Measurements from ENCODE around the gene NANOGP8.
"Not testable (repeated sequence)": the region's sequence is repeated elsewhere in the genome, so short reads cannot be mapped to it uniquely, and the experiment has no call there.

Gene NANOGP8, protein sequence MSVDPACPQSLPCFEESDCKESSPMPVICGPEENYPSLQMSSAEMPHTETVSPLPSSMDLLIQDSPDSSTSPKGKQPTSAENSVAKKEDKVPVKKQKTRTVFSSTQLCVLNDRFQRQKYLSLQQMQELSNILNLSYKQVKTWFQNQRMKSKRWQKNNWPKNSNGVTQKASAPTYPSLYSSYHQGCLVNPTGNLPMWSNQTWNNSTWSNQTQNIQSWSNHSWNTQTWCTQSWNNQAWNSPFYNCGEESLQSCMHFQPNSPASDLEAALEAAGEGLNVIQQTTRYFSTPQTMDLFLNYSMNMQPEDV

GRCh38 chr15:35085176-35085919, at the start of gene NANOGP8:
TSS of gene NANOGP8 (minus strand) at chr15:35085295. CDS start at chr15:35085110, 185 bp downstream.
- TF ChIP-seq CEBPB (IDR thresholded peaks at IDR 0.05); CREB1 (IDR thresholded peaks at IDR 0.05; ENCODE audit: low read depth): not testable (repeated sequence)
- TF ChIP-seq, protein P1, sequence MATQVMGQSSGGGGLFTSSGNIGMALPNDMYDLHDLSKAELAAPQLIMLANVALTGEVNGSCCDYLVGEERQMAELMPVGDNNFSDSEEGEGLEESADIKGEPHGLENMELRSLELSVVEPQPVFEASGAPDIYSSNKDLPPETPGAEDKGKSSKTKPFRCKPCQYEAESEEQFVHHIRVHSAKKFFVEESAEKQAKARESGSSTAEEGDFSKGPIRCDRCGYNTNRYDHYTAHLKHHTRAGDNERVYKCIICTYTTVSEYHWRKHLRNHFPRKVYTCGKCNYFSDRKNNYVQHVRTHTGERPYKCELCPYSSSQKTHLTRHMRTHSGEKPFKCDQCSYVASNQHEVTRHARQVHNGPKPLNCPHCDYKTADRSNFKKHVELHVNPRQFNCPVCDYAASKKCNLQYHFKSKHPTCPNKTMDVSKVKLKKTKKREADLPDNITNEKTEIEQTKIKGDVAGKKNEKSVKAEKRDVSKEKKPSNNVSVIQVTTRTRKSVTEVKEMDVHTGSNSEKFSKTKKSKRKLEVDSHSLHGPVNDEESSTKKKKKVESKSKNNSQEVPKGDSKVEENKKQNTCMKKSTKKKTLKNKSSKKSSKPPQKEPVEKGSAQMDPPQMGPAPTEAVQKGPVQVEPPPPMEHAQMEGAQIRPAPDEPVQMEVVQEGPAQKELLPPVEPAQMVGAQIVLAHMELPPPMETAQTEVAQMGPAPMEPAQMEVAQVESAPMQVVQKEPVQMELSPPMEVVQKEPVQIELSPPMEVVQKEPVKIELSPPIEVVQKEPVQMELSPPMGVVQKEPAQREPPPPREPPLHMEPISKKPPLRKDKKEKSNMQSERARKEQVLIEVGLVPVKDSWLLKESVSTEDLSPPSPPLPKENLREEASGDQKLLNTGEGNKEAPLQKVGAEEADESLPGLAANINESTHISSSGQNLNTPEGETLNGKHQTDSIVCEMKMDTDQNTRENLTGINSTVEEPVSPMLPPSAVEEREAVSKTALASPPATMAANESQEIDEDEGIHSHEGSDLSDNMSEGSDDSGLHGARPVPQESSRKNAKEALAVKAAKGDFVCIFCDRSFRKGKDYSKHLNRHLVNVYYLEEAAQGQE (IDR thresholded peaks at IDR 0.05; ENCODE audit: low read depth), result not testable (repeated sequence)

DNA sequence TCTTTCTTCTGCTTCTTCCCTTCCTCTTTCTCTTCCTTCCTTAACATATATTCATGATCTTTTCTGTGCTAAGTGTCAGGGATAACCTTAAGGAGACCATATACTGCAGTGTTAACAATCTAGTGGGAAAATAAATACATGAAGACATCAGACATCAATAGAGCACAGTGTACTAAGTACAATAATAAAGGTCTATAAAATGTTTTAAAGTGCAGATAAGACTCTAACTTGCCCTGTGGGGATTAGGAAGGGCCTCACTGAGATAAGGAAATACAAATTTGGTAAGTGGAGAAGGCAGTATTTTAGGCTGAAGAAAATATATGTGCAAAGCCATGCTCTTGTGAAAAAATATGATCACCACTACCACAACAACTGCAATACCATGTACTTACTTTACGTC, 49.2 kb upstream of the NANOGP8 start:
- TF ChIP-seq, protein P1 (IDR thresholded peaks at IDR 0.05; ENCODE audit: low read depth), result no peak
- TF ChIP-seq RAD21 (IDR thresholded peaks at IDR 0.05; ENCODE audit: low read depth), result no peak
- TF ChIP-seq CREB1 (IDR thresholded peaks at IDR 0.05; ENCODE audit: low read depth), result no peak
- no peak for TF ChIP-seq NFIC (IDR thresholded peaks at IDR 0.05)
- no peak for TF ChIP-seq CEBPB (IDR thresholded peaks at IDR 0.05)
- TF ChIP-seq, protein P2, sequence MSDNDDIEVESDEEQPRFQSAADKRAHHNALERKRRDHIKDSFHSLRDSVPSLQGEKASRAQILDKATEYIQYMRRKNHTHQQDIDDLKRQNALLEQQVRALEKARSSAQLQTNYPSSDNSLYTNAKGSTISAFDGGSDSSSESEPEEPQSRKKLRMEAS (IDR thresholded peaks at IDR 0.05), result no peak
- no peak for TF ChIP-seq ZBTB7A (IDR thresholded peaks at IDR 0.05; ENCODE audit: low read depth)

DNA sequence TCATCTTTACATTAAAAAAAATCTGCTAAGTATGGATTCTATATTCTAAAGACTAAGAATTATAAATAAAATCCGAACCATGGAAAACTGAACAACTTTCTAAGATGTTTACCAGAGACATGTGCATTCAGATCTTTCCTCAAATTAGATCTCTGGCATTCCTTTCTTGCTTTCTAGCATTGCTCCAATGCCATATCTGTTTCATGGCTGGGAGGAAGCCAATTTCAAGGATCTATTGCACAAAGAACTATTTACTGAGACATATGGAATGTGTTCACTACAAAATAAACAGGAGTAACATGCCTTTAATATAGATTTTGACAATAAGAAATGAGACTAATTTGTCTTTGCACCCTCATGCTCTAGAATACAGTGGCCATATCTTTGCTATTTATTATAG, 45.1 kb upstream of the NANOGP8 start:
- TF ChIP-seq, protein P2 (IDR thresholded peaks at IDR 0.05), result no peak
- TF ChIP-seq TEAD4 (IDR thresholded peaks at IDR 0.05) (no peak), FOXM1 (IDR thresholded peaks at IDR 0.05; ENCODE audit: borderline replicate concordance, low read depth) (no peak), NFIC (IDR thresholded peaks at IDR 0.05) (no peak), YY1 (IDR thresholded peaks at IDR 0.05; ENCODE audit: low read depth) (no peak), EGR1 (IDR thresholded peaks at IDR 0.05) (no peak), RAD21 (IDR thresholded peaks at IDR 0.05; ENCODE audit: low read depth) (no peak), TAF1 (IDR thresholded peaks at IDR 0.05; ENCODE audit: low read depth) (no peak), TCF12 (IDR thresholded peaks at IDR 0.05; ENCODE audit: low read depth) (no peak), CEBPB (IDR thresholded peaks at IDR 0.05) (no peak), EP300 (IDR thresholded peaks at IDR 0.05; ENCODE audit: borderline replicate concordance) (no peak)
- TF ChIP-seq, protein P1 (IDR thresholded peaks at IDR 0.05; ENCODE audit: low read depth), result no peak

DNA sequence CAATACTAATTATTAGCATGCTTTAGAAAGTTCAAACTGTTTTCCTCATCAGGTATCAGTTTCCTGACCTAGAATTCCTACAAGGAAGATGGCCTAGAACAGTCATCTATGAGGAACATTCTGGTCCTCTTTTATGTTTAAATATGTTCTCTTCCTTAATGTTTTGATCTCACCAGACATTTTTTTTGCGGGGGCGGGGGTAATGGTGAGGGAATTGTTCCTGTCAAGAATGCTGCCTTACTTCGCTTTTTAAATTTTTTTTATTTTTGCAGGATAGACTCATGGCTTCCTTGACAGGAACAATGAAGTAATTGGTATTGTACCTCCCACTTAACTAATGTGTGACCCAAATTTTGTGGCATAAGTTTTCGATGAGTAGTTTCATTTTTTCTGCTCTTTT, 44.3 kb upstream of the NANOGP8 start:
- TF ChIP-seq ZBTB7A (IDR thresholded peaks at IDR 0.05; ENCODE audit: low read depth) (no peak), FOXM1 (IDR thresholded peaks at IDR 0.05; ENCODE audit: borderline replicate concordance, low read depth) (no peak), TCF12 (IDR thresholded peaks at IDR 0.05; ENCODE audit: low read depth) (no peak), EGR1 (IDR thresholded peaks at IDR 0.05) (no peak), CREB1 (IDR thresholded peaks at IDR 0.05; ENCODE audit: low read depth) (no peak), YY1 (IDR thresholded peaks at IDR 0.05; ENCODE audit: low read depth) (no peak), RAD21 (IDR thresholded peaks at IDR 0.05; ENCODE audit: low read depth) (no peak), EP300 (IDR thresholded peaks at IDR 0.05; ENCODE audit: borderline replicate concordance) (no peak), TEAD4 (IDR thresholded peaks at IDR 0.05) (no peak), NFIC (IDR thresholded peaks at IDR 0.05) (no peak), CEBPB (IDR thresholded peaks at IDR 0.05) (no peak), TAF1 (IDR thresholded peaks at IDR 0.05; ENCODE audit: low read depth) (no peak)
- TF ChIP-seq, protein P3, sequence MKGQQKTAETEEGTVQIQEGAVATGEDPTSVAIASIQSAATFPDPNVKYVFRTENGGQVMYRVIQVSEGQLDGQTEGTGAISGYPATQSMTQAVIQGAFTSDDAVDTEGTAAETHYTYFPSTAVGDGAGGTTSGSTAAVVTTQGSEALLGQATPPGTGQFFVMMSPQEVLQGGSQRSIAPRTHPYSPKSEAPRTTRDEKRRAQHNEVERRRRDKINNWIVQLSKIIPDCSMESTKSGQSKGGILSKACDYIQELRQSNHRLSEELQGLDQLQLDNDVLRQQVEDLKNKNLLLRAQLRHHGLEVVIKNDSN (IDR thresholded peaks at IDR 0.05), result no peak
- TF ChIP-seq, protein P2 (IDR thresholded peaks at IDR 0.05), result no peak
- TF ChIP-seq, protein P1 (IDR thresholded peaks at IDR 0.05; ENCODE audit: low read depth), result no peak

Measured in Ishikawa (cell line).